ENCODE measurements around the gene CDH26.

GRCh38 chr20:59940129-59940955 lies 17.9 kb upstream of the CDH26 start, which contains the start of the genes FAM217B and PPP1R3D:
- TF ChIP-seq CTCF (conservative IDR thresholded peaks at IDR 0.05 in 1 of 2, IDR thresholded peaks at IDR 0.05 in 1 of 2; ENCODE audit: extremely low read depth in 1 of 2, insufficient read depth in 1 of 2, low read depth in 1 of 2, low read length in 2 of 2) (no peak), EZH2 (IDR thresholded peaks at IDR 0.05; ENCODE audit: borderline replicate concordance, low read length) (no peak)

Data from mammary epithelial cell (primary cell).